Mesothelial cell of epicardium (in vitro differentiated cells): ENCODE measurements around the gene BGLAP. TPM values are rescaled to one million over a fixed set of nuclear protein-coding genes. Genes with fewer than 3 reads are reported as not detected.

Source experiments
- DNase-seq, 2 experiments: peaks; one replicate each; pipeline ENCODE4 v3.0.0; 2021; ENCODE audit warnings: low spot score in 2 of 2; ENCODE audit not compliant: unreplicated experiment in 2 of 2
- H3K27ac Mint-ChIP-seq: 2 replicates; pipeline ENCODE4 v1.8.0; 2021; ENCODE audit warnings: mixed read lengths
- H3K27me3 Mint-ChIP-seq: 2 replicates; pipeline ENCODE4 v1.8.0; 2021; ENCODE audit warnings: low read depth, mixed read lengths
- H3K36me3 Mint-ChIP-seq: 2 replicates; pipeline ENCODE4 v1.8.0; 2021; ENCODE audit warnings: mixed read lengths
- H3K4me1 Mint-ChIP-seq: 2 replicates; pipeline ENCODE4 v1.8.0; 2021; ENCODE audit warnings: mixed read lengths
- H3K4me3 Mint-ChIP-seq: 2 replicates; pipeline ENCODE4 v1.8.0; 2021; ENCODE audit warnings: mild to moderate bottlenecking, moderate library complexity, mixed read lengths
- H3K9me3 Mint-ChIP-seq: 2 replicates; pipeline ENCODE4 v1.8.0; 2021; ENCODE audit warnings: mixed read lengths
- CTCF ChIP-seq: fragments of 200-600 bp; sonication (generic); IDR thresholded peaks from one replicate; pipeline ENCODE4 v1.5.0; 2021; ENCODE audit warnings: antibody characterized with exemption; ENCODE audit not compliant: unreplicated experiment
- total RNA-seq: library from RNA; stranded (reverse); gene quantifications from 3 replicates; pipeline ENCODE4 v1.2.1, GENCODE V29; 2021

The BGLAP gene
- total RNA-seq, 1 donor from 2014 or later, result 5.8 TPM

GRCh38 chr1:156226782-156227181 lies 15.2 kb upstream of the BGLAP start:
- no peak overlapping the region for H3K4me3 Mint-ChIP-seq
- TF ChIP-seq CTCF, result no peak
- no peaks in the 10 kb centered on the region for H3K9me3 Mint-ChIP-seq
- DNase-seq, result no peak
- no peaks in the 10 kb centered on the region for H3K27me3 Mint-ChIP-seq
- peaks cover 35% of the 10 kb centered on the region for H3K36me3 Mint-ChIP-seq
- no peak overlapping the region for H3K27ac Mint-ChIP-seq
- peaks cover 4% of the 10 kb centered on the region for H3K4me1 Mint-ChIP-seq

GRCh38 chr1:156228501-156228900 lies 13.5 kb upstream of the BGLAP start:
- no peaks in the 10 kb centered on the region for H3K27me3 Mint-ChIP-seq
- H3K4me3 Mint-ChIP-seq, result no peak overlapping the region
- TF ChIP-seq CTCF, result no peak
- DNase-seq, result no peak
- H3K9me3 Mint-ChIP-seq, result no peaks in the 10 kb centered on the region
- peaks cover 7% of the 10 kb centered on the region for H3K4me1 Mint-ChIP-seq
- H3K27ac Mint-ChIP-seq, result no peak overlapping the region
- peaks cover 25% of the 10 kb centered on the region for H3K36me3 Mint-ChIP-seq

- no peak for TF ChIP-seq CTCF
- Mint-ChIP-seq H3K36me3 (peaks cover 26% of the 10 kb centered on the region), H3K4me3 (no peak overlapping the region), H3K27me3 (no peaks in the 10 kb centered on the region), H3K9me3 (no peaks in the 10 kb centered on the region), H3K27ac (no peak overlapping the region), H3K4me1 (peaks cover 8% of the 10 kb centered on the region)
- no peak for DNase-seq
These were observed 12.0 kb upstream of the BGLAP start for GRCh38 chr1:156229809-156230472.

- H3K27ac Mint-ChIP-seq, result no peak overlapping the region
These were observed 11.5 kb upstream of the BGLAP start for GRCh38 chr1:156230473-156230837.

GRCh38 chr1:156232201-156232894 lies 9.6 kb upstream of the BGLAP start:
- Mint-ChIP-seq H3K27ac (no peak overlapping the region), H3K36me3 (peaks cover 26% of the 10 kb centered on the region), H3K9me3 (no peaks in the 10 kb centered on the region), H3K4me3 (no peak overlapping the region), H3K4me1 (peaks cover 4% of the 10 kb centered on the region), H3K27me3 (no peaks in the 10 kb centered on the region)
- DNase-seq, result no peak
- no peak for TF ChIP-seq CTCF

More at GRCh38 chr1:156230473-156230837, 11.5 kb upstream of the BGLAP start:
- Mint-ChIP-seq H3K4me3 (no peak overlapping the region), H3K27me3 (no peaks in the 10 kb centered on the region), H3K36me3 (peaks cover 24% of the 10 kb centered on the region), H3K9me3 (no peaks in the 10 kb centered on the region), H3K4me1 (peaks cover 5% of the 10 kb centered on the region)
- DNase-seq, result no peak
- no peak for TF ChIP-seq CTCF
